SK-N-MC (cell line): ENCODE data around the gene FAM9C.

Experiments used
- EZH2 ChIP-seq: fragments of 200-600 bp; sonication (generic); IDR thresholded peaks from one replicate; pipeline ENCODE4 v1.6.1; 2017; ENCODE audit warnings: antibody characterized with exemption
- FOXP2 ChIP-seq: optimal IDR thresholded peaks from 2 replicates; pipeline ENCODE3; 2011; ENCODE audit warnings: mild to moderate bottlenecking, moderate library complexity; ENCODE audit not compliant: insufficient read depth; ENCODE audit errors: extremely low read length, control extremely low read depth
- POLR2AphosphoS5 ChIP-seq: IDR thresholded peaks from 2 replicates; pipeline ENCODE4 v1.6.1; 2012; ENCODE audit warnings: mild to moderate bottlenecking, low read depth, low read length, borderline replicate concordance

DNA sequence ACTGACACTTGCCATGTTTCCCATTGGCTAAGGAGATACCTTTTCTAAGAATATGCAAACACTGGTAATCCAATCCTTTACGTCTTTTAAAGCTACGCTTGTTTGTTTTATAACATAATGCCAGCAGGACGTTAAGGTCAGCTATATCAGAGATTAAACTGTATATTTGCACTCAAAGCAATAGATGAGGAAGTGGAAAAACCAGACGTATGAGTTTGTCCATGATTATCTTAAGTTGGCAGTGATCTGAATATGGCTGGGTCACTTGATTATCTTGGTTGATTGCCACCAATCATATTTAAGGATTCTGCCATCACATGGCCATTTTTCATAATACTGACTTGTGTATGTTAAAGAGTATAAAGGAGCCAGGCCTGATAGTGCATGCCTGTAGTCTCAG is 50.1 kb downstream of the FAM9C start:
- TF ChIP-seq POLR2AphosphoS5 (no peak), EZH2 (no peak), FOXP2 (no peak)
